Measurements from ENCODE around the gene GALNS.

DNA sequence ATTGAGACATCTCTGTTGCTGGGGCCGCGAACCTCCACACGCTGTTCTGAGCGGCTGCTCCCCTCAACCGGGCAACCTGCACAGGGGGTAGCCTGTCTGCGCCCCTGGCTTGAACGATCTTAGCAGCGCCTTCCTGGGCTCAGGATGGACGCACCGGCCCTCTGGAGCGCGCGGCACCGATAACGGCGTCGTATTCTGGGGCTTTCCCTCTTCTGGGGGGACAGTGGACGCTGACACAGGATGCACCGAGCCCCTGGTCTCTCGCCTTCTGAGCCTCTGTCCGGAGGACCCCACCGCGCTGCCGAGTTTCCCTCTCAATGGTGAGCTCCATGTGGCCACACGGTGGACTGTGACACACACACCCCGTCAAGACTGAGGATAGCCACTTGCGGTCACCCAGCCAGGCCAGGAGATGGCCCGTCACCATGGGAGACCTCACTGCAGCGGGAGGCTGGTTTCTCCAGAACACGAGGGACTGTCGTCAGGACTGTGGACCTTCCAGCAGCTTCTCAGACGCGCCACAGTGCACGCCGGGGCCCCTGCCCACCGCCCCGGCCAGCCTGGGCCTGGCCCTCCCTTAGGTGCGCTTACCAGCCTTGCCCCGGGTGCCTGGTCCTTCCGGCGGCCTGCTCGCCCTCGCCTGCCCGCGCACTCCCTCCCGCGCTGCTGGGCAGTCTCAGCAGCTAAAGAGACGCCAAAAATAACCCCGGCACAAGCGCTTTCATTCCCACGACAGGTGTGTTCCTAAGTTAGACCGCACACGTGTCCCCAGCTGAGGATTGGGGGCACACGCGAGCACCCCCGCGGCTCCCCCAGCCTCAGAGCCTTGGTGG is 39.7 kb upstream of the GALNS start:
- TF ChIP-seq, protein P1, sequence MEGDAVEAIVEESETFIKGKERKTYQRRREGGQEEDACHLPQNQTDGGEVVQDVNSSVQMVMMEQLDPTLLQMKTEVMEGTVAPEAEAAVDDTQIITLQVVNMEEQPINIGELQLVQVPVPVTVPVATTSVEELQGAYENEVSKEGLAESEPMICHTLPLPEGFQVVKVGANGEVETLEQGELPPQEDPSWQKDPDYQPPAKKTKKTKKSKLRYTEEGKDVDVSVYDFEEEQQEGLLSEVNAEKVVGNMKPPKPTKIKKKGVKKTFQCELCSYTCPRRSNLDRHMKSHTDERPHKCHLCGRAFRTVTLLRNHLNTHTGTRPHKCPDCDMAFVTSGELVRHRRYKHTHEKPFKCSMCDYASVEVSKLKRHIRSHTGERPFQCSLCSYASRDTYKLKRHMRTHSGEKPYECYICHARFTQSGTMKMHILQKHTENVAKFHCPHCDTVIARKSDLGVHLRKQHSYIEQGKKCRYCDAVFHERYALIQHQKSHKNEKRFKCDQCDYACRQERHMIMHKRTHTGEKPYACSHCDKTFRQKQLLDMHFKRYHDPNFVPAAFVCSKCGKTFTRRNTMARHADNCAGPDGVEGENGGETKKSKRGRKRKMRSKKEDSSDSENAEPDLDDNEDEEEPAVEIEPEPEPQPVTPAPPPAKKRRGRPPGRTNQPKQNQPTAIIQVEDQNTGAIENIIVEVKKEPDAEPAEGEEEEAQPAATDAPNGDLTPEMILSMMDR (conservative IDR thresholded peaks at IDR 0.05 in 1 of 2, IDR thresholded peaks at IDR 0.05 in 1 of 2; ENCODE audit: low read depth in 1 of 2, low read length in 2 of 2): no peak
- TF ChIP-seq EZH2 (IDR thresholded peaks at IDR 0.05; ENCODE audit: low read length, missing control alignments): no peak
